CD14-positive monocyte (primary cell): ENCODE data around the gene DAGLA. TPM values are rescaled to one million over a fixed set of nuclear protein-coding genes. Genes with fewer than 3 reads are reported as not detected.

Source experiments
- DNase-seq, 3 donors: peaks; one replicate each; pipeline ENCODE4 v3.0.0-alpha.2; 2011 to 2022
- H2AFZ ChIP-seq: 2 replicates; pipeline ENCODE4 v1.6.0; 2012; ENCODE audit warnings: mild to moderate bottlenecking, low read depth, low read length, inconsistent platforms; ENCODE audit not compliant: insufficient read depth, poor library complexity, severe bottlenecking
- H3K27ac ChIP-seq, 2 donors: 1 replicate in 1 of 2; 2 replicates in 1 of 2; pipeline ENCODE4 v1.5.1; 2012 to 2013; ENCODE audit warnings: low read length in 2 of 2, control low read depth in 1 of 2, inconsistent platforms in 1 of 2, low read depth in 1 of 2, mild to moderate bottlenecking in 1 of 2
- H3K27me3 ChIP-seq, 2 donors: one replicate each; pipeline versions ENCODE4 v1.6.0 to v1.6.1; 2011 to 2013; ENCODE audit warnings: low read length in 2 of 2; ENCODE audit not compliant: control insufficient read depth in 2 of 2, insufficient read depth in 2 of 2
- H3K36me3 ChIP-seq, 2 donors: replicated peaks in 1 of 2; 1 replicate in 1 of 2; 2 replicates in 1 of 2; pipeline versions ENCODE4 v1.5.1 to v1.6.1; 2012 to 2013; ENCODE audit warnings: low read length in 2 of 2, control low read depth in 1 of 2, inconsistent platforms in 1 of 2, mild to moderate bottlenecking in 1 of 2; ENCODE audit not compliant: insufficient read depth in 2 of 2, control insufficient read depth in 1 of 2
- H3K4me1 ChIP-seq, 2 donors: 1 replicate in 1 of 2; 2 replicates in 1 of 2; pipeline versions ENCODE4 v1.5.1 to v1.6.1; 2012 to 2013; ENCODE audit warnings: low read length in 2 of 2, control low read depth in 1 of 2, inconsistent platforms in 1 of 2, mild to moderate bottlenecking in 1 of 2, moderate library complexity in 1 of 2; ENCODE audit not compliant: insufficient read depth in 2 of 2, control insufficient read depth in 1 of 2
- H3K4me2 ChIP-seq: replicated peaks from 2 replicates; pipeline ENCODE3; 2012; ENCODE audit warnings: low read length, moderate library complexity, mild to moderate bottlenecking; ENCODE audit not compliant: poor library complexity, severe bottlenecking; ENCODE audit errors: extremely low read depth
- H3K4me3 ChIP-seq, 3 experiments: fragments of 200-600 bp in 1 of 3; sonication (generic) in 1 of 3; replicated peaks in 1 of 3; 1 replicate in 2 of 3; 2 replicates in 1 of 3; pipeline ENCODE4 v1.5.1; 2011 to 2013; ENCODE audit warnings: low read length in 3 of 3, mild to moderate bottlenecking in 3 of 3, control low read depth in 2 of 3, low read depth in 2 of 3, inconsistent platforms in 1 of 3, moderate library complexity in 1 of 3
- H3K79me2 ChIP-seq: 2 replicates; pipeline ENCODE4 v1.6.0; 2012; ENCODE audit warnings: mild to moderate bottlenecking, control low read depth, inconsistent platforms, low read length, moderate library complexity; ENCODE audit not compliant: insufficient read depth
- H3K9ac ChIP-seq: 2 replicates; pipeline ENCODE4 v1.6.0; 2017; ENCODE audit warnings: low read length, mild to moderate bottlenecking; ENCODE audit not compliant: insufficient read depth, poor library complexity, severe bottlenecking
- H3K9me3 ChIP-seq, 2 donors: replicated peaks in 1 of 2; 1 replicate in 1 of 2; 2 replicates in 1 of 2; pipeline versions ENCODE4 v1.5.1 to v1.6.1; 2012 to 2013; ENCODE audit warnings: low read length in 2 of 2, control low read depth in 1 of 2; ENCODE audit not compliant: control insufficient read depth in 1 of 2, insufficient read depth in 1 of 2
- H4K20me1 ChIP-seq: 2 replicates; pipeline ENCODE4 v1.6.0; 2012; ENCODE audit warnings: mild to moderate bottlenecking, low read length, control low read depth, moderate library complexity; ENCODE audit not compliant: insufficient read depth
- H3K27ac Mint-ChIP-seq, 7 donors: one replicate each; pipeline ENCODE4 v1.8.0; 2020; ENCODE audit warnings: mild to moderate bottlenecking in 7 of 7, mixed read lengths in 7 of 7, moderate library complexity in 6 of 7, inconsistent platforms in 2 of 7
- H3K27me3 Mint-ChIP-seq, 3 donors: one replicate each; pipeline ENCODE4 v1.8.0; 2021 to 2022; ENCODE audit warnings: low read depth in 3 of 3, mild to moderate bottlenecking in 3 of 3, mixed read lengths in 3 of 3, moderate library complexity in 3 of 3, inconsistent platforms in 1 of 3
- H3K36me3 Mint-ChIP-seq, 2 donors: one replicate each; pipeline ENCODE4 v1.8.0; 2020; ENCODE audit warnings: mixed read lengths in 2 of 2, inconsistent platforms in 1 of 2, mild to moderate bottlenecking in 1 of 2
- H3K4me1 Mint-ChIP-seq: one replicate; pipeline ENCODE4 v1.8.0; 2020; ENCODE audit warnings: mild to moderate bottlenecking, mixed read lengths
- H3K4me3 Mint-ChIP-seq, 2 donors: one replicate each; pipeline ENCODE4 v1.8.0; 2020; ENCODE audit warnings: mild to moderate bottlenecking in 2 of 2, mixed read lengths in 2 of 2, moderate library complexity in 1 of 2
- H3K9me3 Mint-ChIP-seq, 7 donors: one replicate each; pipeline ENCODE4 v1.8.0; 2020 to 2022; ENCODE audit warnings: mixed read lengths in 7 of 7, mild to moderate bottlenecking in 6 of 7, moderate library complexity in 6 of 7, inconsistent platforms in 2 of 7
- WGBS: methylation state at CpG from one replicate; pipeline ENCODE4 v1.1.5; 2013; ENCODE audit warnings: missing lambda C conversion rate; ENCODE audit not compliant: insufficient coverage; 5-methylcytosine and 5-hydroxymethylcytosine counted together
- intact Hi-C, 2 donors: fragments of 100-400 bp; cut with micrococcal nuclease; formaldehyde crosslinking; loops; one replicate each; pipeline versions ENCODE4 v1.15.0 to v1.15.1; 2023
- polyA plus RNA-seq, 3 donors: library from polyadenylated mRNA; depleted of rRNA in 1 of 3; unstranded in 2 of 3; stranded (reverse) in 1 of 3; fragments of 300-500 nt in 2 of 3; fragments of >200 nt in 1 of 3; fragmentation: Illumina TruSeq in 2 of 3; gene quantifications; 1 replicate in 2 of 3; 2 replicates in 1 of 3; pipeline ENCODE4 v1.2.3, GENCODE V29; 2012 to 2021
- TF ChIP-seq, protein P1 (sequence below): fragments of 200-600 bp; IDR thresholded peaks from one replicate; pipeline ENCODE4 v1.8.0; 2022; ENCODE audit warnings: antibody characterized with exemption, mild to moderate bottlenecking

Gene DAGLA
- polyA plus RNA-seq, 3 donors: 0.16 to 6.7 (median 0.73) TPM

DNA sequence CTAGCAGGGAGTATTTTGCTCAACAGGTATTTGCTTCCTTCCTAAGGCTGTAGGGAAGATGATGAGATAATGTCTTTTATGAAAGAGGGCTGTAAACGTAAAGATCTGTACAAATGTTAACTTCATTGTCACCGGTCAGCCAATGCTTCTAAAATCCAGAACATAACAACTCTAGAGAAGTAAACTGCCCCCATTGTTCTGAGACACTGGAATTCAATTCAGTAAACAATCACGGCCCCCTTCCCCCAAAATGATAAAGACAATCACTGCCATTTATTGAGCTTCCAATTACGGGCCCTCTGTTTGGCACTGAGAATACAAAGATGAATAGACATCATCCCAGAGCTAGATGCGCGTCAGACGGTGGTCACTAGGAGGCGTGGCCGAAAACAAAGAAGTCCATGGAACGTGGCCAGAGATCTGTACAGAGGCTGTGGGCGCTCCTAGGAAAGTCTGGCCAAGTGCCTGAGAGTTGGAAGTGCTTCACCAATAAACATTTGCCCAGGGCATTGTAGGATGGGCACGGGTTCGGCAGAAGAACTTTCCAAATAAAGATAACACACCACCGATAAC is 111.6 kb downstream of the DAGLA start:
- no peaks in the 10 kb centered on the region for H3K27me3 ChIP-seq
- H3K4me3 ChIP-seq: peak overlapping the region; percentile 68 to 77 (median 73)
- peak overlapping the region; percentile 87 to 98 for H3K27ac ChIP-seq
- no peaks in the 10 kb centered on the region for H3K9me3 ChIP-seq
- TF ChIP-seq, protein P1, sequence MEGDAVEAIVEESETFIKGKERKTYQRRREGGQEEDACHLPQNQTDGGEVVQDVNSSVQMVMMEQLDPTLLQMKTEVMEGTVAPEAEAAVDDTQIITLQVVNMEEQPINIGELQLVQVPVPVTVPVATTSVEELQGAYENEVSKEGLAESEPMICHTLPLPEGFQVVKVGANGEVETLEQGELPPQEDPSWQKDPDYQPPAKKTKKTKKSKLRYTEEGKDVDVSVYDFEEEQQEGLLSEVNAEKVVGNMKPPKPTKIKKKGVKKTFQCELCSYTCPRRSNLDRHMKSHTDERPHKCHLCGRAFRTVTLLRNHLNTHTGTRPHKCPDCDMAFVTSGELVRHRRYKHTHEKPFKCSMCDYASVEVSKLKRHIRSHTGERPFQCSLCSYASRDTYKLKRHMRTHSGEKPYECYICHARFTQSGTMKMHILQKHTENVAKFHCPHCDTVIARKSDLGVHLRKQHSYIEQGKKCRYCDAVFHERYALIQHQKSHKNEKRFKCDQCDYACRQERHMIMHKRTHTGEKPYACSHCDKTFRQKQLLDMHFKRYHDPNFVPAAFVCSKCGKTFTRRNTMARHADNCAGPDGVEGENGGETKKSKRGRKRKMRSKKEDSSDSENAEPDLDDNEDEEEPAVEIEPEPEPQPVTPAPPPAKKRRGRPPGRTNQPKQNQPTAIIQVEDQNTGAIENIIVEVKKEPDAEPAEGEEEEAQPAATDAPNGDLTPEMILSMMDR: no peak
- peak overlapping the region; percentile 90 to 99 for H3K4me3 Mint-ChIP-seq
- H3K27ac Mint-ChIP-seq: peak overlapping the region; percentile 99 to 100 (median 100)
- 6% methylated on average over 13 of the region's 14 CpGs for WGBS
- peaks cover 0 to 2% (median 0%) of the 10 kb centered on the region in 7 donors for H3K9me3 Mint-ChIP-seq
- H3K36me3 Mint-ChIP-seq: peaks cover 36 to 43% of the 10 kb centered on the region in 2 donors
- H3K27me3 Mint-ChIP-seq: no peaks in the 10 kb centered on the region
- H3K4me2 ChIP-seq: peak overlapping the region; percentile 94
- peak; percentile 69 to 78 (median 75) for DNase-seq
- peaks cover 40 to 55% of the 10 kb centered on the region in 2 donors for H3K36me3 ChIP-seq
- peak overlapping the region; percentile 88 for H3K9ac ChIP-seq
- H4K20me1 ChIP-seq: peaks cover 5% of the 10 kb centered on the region
- H3K4me1 ChIP-seq: peaks cover 16 to 26% of the 10 kb centered on the region in 2 donors
- peak overlapping the region; percentile 87 for H2AFZ ChIP-seq
- intact Hi-C loops: loop anchor here (2.0 to 5.0 kb wide), 2 partner anchors 25 to 330 kb away; partner anchors contain the start of genes FADS1 (in 1 of the 2) and INCENP (in 1 of the 2)
- H3K4me1 Mint-ChIP-seq: peaks cover 21% of the 10 kb centered on the region
- peaks cover 73% of the 10 kb centered on the region for H3K79me2 ChIP-seq

DNA sequence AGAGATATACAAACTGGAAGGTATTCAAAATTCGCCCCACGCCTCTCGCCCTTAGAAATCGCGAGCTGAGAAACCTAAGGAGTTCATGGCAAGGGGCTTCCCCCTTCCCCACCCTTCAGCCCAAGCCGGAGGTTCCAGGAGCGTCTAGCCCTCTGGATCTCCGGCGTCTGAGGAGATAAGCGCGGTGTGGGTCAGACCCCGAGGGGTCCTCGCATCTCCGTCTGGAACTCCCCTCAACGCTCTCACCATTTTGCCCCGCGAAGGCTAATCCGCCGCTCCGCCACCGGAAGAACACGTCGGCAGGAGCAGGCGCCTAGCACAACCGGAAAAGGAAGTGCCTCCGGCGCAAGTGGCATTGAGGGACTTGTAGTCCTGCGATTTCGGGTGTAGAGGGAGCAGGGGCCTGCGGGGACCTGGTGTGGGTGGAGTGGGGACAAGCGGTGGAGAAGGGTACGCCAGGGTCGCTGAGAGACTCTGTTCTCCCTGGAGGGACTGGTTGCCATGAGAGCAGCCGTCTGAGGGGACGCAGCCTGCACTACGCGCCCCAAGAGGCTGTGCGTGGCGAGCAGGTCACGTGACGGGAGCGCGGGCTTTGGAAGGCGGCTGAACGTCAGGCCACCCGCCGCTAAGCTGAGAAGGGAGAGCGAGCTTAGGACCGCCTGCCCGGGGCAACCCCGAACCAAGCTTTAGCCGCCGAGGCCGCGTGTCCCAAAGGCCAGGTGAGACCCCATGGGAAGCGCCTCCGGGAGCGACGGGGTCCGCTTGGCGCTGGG is 112.3 kb downstream of the DAGLA start, which contains the start of the genes FEN1 and TMEM258:
TSS of gene FEN1 (plus strand) at position 602 of the 773 bp plus-strand sequence. CDS start 2,451 bp downstream, outside the sequence.
TSS of gene TMEM258 (minus strand) at position 290 of the 773 bp plus-strand sequence. CDS start at position 249, 41 bp downstream.
- Mint-ChIP-seq H3K9me3 (peaks cover 0 to 2% (median 0%) of the 10 kb centered on the region in 7 donors), H3K36me3 (peaks cover 30 to 38% of the 10 kb centered on the region in 2 donors), H3K27ac (peak within 1 kb of the TSS; percentile 99 to 100 (median 100)), H3K27me3 (no peaks in the 10 kb centered on the region), H3K4me3 (peak within 1 kb of the TSS; percentile 90 to 99), H3K4me1 (peaks cover 21% of the 10 kb centered on the region)
- peaks cover 33 to 48% of the 10 kb centered on the region in 2 donors for H3K36me3 ChIP-seq
- peaks cover 4% of the 10 kb centered on the region for H4K20me1 ChIP-seq
- 0% methylated on average over 55 of the region's 61 CpGs for WGBS
- H3K4me1 ChIP-seq: peaks cover 16 to 26% of the 10 kb centered on the region in 2 donors
- H3K79me2 ChIP-seq: peaks cover 77% of the 10 kb centered on the region
- H3K27me3 ChIP-seq: no peaks in the 10 kb centered on the region
- peak within 1 kb of the TSS; percentile 87 to 98 for H3K27ac ChIP-seq
- intact Hi-C loops: loop anchor here (2.0 to 5.0 kb wide), 2 partner anchors 24 to 330 kb away; partner anchors contain the start of genes FADS1 (in 1 of the 2) and INCENP (in 1 of the 2)
- H3K9ac ChIP-seq: peak within 1 kb of the TSS; percentile 88
- peak within 1 kb of the TSS; percentile 68 to 77 (median 73) for H3K4me3 ChIP-seq
- peak; percentile 86 to 89 (median 87) for DNase-seq
- TF ChIP-seq, protein P1: no peak
- peak within 1 kb of the TSS; percentile 87 for H2AFZ ChIP-seq
- H3K9me3 ChIP-seq: no peaks in the 10 kb centered on the region
- peak within 1 kb of the TSS; percentile 94 for H3K4me2 ChIP-seq
